ENCODE data around the gene POLR2I.

DNA sequence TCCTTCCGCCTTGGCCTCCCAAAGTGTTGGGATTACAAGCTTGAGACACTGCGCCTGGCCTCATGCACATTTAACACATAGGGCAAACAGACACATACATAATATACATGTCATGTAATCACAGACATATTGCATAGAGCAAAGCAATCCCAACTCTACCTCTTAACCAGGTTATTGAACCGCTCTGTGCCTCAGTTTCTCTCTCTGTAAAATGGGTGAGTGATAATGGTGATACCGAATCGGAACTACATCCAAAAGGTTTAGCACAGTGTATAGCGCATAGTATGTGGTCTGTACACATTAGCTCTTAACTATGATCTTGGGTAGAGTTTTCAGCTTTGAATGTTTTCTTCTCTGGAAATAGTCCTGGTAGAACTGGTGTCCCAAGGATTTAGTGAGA, 29.9 kb upstream of the POLR2I start:
- TF ChIP-seq GATA2 (IDR thresholded peaks at IDR 0.05; ENCODE audit: low read depth, low read length) (no peak), GATA3 (IDR thresholded peaks at IDR 0.05; ENCODE audit: low read depth, low read length) (no peak)
